ENCODE measurements around the gene IL1R1.

DNA sequence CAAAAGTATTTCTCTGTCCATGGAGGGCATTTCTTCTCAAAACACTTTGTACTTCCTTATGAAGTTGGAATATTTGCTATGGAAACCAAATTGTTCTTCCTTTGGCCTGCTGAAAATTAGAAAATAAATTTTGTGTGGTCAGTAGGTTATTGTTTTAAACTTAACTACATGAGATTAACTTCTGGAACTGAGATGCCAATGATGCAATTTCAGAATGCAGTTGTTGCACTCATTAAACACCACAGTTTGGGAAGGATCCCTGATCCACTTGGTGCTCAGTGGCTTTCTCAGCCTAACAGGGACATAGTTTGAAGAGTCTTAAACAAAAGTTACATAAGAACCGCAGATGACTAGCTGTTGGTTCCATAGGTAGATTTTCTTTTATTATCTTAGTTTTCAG, 23.3 kb upstream of the IL1R1 start:
- TF ChIP-seq CEBPB (IDR thresholded peaks at IDR 0.05) = no peak
- TF ChIP-seq, protein P1, sequence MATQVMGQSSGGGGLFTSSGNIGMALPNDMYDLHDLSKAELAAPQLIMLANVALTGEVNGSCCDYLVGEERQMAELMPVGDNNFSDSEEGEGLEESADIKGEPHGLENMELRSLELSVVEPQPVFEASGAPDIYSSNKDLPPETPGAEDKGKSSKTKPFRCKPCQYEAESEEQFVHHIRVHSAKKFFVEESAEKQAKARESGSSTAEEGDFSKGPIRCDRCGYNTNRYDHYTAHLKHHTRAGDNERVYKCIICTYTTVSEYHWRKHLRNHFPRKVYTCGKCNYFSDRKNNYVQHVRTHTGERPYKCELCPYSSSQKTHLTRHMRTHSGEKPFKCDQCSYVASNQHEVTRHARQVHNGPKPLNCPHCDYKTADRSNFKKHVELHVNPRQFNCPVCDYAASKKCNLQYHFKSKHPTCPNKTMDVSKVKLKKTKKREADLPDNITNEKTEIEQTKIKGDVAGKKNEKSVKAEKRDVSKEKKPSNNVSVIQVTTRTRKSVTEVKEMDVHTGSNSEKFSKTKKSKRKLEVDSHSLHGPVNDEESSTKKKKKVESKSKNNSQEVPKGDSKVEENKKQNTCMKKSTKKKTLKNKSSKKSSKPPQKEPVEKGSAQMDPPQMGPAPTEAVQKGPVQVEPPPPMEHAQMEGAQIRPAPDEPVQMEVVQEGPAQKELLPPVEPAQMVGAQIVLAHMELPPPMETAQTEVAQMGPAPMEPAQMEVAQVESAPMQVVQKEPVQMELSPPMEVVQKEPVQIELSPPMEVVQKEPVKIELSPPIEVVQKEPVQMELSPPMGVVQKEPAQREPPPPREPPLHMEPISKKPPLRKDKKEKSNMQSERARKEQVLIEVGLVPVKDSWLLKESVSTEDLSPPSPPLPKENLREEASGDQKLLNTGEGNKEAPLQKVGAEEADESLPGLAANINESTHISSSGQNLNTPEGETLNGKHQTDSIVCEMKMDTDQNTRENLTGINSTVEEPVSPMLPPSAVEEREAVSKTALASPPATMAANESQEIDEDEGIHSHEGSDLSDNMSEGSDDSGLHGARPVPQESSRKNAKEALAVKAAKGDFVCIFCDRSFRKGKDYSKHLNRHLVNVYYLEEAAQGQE (IDR thresholded peaks at IDR 0.05; ENCODE audit: low read depth) = no peak
- no peak for TF ChIP-seq MAX (IDR thresholded peaks at IDR 0.05)
- TF ChIP-seq RAD21 (IDR thresholded peaks at IDR 0.05; ENCODE audit: low read depth) = no peak

Measured in Ishikawa (cell line).